HG03439 (cell line): ENCODE measurements around the gene DUOX1.

Source experiments
- ATAC-seq: cut with Tn5 transposase; IDR thresholded peaks from one replicate; pipeline ENCODE4 v1.9.1; 2021; ENCODE audit warnings: mild to moderate bottlenecking, moderate library complexity; ENCODE audit not compliant: unreplicated experiment

DUOX1 gene

GRCh38 chr15:45105586-45105985 lies 24.2 kb upstream of the DUOX1 start:
- ATAC-seq: no peak

DNA sequence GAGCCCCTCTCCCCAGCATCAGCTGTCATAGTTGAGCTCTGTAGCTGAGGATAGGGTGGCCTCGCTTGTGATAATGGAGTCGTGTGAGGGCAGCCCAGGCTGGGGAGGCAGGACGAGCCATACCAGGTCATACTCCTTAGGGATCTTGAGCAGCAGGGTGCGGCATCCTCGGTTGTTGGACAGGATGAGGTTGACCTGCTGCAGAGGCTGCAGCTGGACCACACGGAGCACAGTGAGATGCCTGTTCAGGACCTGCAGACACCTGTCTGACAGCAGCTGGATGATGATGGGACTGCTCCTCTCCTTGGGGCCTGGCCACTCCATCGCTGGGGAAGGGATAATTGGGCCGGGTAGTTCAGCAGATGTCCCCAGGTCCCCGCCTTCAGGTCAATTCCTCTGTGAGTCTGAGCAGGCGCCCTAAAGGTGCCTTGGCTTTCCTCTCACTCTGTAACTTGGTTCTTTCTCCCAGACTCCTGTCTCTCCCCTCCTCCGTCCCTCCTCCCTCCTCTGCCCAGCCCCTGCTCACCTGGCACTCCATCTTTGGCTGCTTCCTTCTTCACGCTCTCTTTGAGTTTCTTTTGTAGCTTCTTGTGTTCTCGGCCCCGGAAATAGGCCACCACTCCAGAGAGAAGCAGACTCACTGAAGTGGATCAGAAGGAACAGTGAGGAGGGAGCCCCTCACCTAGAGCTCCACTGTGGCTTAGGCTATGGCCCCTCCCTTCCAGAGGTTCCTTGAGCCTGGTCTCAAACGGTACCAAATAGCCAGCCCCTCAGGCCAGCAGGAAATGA lies 23.6 kb upstream of the DUOX1 start:
- no peak for ATAC-seq

DNA sequence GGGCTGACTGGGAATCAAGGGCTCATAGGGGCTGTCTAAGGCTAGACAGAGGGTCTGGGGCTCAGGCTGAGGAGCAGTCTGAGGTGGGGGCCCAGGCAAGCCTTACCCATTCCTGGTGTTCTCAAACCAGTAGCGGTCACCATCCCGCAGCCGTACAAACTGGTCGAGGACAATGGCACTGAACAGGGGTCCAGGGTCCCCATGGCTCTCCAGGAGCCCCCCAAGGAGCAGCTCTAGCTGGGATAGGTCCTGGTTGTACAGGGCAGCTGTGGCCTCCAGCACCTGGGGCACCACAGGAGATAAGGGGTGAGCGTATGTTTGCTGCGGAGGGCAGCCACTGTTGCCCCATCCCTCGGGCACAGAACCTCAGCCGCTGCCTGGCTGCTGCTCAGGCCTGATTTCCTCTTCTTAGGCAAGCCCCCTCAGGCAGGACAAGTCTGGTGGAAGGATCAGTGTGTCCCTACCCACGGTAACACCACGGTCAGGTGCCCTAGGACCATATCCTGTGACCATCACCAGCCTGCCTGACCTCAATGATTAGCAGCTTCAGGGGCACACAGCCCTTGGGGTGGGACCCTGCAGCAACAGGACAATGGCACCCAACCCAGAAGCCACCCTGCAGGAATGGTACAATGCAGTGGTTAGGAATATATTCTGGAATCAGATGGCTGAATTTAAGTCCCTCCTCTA lies 21.7 kb upstream of the DUOX1 start:
- ATAC-seq: no peak

DNA sequence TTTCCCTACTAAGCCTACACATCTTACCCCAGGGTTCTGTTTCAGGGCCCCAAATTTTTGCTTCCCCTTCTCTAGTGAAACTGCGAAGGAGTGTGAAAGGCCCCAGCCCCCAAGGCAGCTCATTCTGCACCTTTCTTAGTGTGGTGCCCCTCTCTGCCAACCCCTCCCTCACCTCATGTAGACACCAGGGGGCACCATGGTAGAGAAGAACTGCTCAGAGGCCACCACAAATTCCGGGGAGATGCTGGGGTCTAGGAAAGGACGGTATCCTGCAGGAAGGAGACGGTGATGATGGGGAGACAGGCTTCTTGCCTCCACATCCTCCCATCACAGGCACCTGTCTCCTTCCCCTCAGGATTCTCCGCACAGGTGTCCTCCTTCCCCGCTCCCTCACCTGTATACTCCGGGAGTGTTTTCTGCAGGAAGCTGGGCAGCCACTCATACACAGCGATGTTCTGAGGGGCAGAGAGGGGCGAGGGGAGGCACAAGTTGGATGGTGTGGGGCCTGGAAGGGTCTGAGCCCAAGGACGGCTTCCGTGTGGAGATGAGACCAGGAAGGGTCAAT lies 19.5 kb upstream of the DUOX1 start:
- ATAC-seq: no peak

- no peak for ATAC-seq
These were observed 18.2 kb upstream of the DUOX1 start for GRCh38 chr15:45111390-45112142.

GRCh38 chr15:45112143-45112590 lies 17.6 kb upstream of the DUOX1 start:
- ATAC-seq: no peak

GRCh38 chr15:45112591-45113379 lies 17.0 kb upstream of the DUOX1 start:
- ATAC-seq: no peak

- no peak for ATAC-seq
These were observed 16.3 kb upstream of the DUOX1 start for GRCh38 chr15:45113380-45113990.

- ATAC-seq: no peak
These were observed 15.6 kb upstream of the DUOX1 start, which contains the start of the genes DUOX2 and DUOXA2 for GRCh38 chr15:45114076-45114750. TSS of gene DUOX2 (minus strand) at chr15:45114172. CDS start at chr15:45113411, 761 bp downstream. TSS of gene DUOXA2 (plus strand) at chr15:45114326. CDS start at chr15:45114606, 280 bp downstream.

DNA sequence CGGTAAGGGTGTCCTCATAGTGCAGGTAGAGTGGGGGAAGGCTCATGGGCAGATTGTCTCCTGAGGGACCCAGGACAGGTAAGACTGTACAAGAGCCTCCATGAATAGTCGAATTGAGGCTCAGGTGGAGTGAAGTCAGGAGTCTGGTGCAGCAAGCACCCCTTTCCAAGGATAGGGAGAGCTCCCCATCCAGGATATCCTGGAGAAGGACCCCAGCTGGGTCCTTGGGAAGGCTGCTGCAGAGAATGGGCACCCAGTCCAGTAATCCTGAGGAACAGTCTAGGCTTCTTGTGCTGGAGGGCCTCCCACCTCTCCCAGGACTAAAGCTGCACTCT lies 15.1 kb upstream of the DUOX1 start:
- no peak for ATAC-seq

GRCh38 chr15:45115312-45115820 lies 14.4 kb upstream of the DUOX1 start:
- ATAC-seq: no peak

GRCh38 chr15:45116006-45116481 lies 13.8 kb upstream of the DUOX1 start:
- ATAC-seq: no peak

DNA sequence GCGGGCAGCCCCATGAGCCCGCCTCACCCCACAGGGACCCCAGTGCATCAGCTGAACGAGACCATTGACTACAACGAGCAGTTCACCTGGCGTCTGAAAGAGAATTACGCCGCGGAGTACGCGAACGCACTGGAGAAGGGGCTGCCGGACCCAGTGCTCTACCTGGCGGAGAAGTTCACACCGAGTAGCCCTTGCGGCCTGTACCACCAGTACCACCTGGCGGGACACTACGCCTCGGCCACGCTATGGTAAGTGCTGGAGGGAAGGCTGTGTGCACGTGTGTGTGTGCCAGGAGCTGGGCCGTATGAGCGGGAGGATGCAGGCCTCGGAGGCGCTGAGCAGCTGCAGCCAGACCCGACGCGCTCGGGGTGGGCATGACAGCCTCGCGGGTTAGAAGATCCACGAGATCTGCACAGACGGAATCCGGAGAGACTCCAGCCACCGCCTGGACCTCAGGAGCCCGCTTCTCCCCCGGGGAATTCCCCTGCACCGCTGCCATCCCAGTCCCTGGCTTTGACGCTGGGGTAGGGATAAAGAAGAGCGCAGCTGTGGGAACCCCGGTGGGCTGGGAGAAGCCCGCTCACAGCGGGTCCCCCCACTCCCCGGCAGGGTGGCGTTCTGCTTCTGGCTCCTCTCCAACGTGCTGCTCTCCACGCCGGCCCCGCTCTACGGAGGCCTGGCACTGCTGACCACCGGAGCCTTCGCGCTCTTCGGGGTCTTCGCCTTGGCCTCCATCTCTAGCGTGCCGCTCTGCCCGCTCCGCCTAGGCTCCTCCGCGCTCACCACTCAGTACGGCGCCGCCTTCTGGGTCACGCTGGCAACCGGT lies 13.1 kb upstream of the DUOX1 start:
- ATAC-seq: no peak

GRCh38 chr15:45117308-45118130 lies 12.3 kb upstream of the DUOX1 start:
- no peak for ATAC-seq

- peak; percentile 80 for ATAC-seq
These were observed 11.6 kb upstream of the DUOX1 start for GRCh38 chr15:45118131-45118588.

- no peak for ATAC-seq
These were observed 10.8 kb upstream of the DUOX1 start for GRCh38 chr15:45118996-45119395.
